PFSK-1 (cell line): Measurements from ENCODE around the gene FAM120B.

Experiments
- FOXP2 ChIP-seq: optimal IDR thresholded peaks from 2 replicates; pipeline ENCODE3; 2011; ENCODE audit warnings: borderline replicate concordance, control low read depth, inconsistent platforms; ENCODE audit not compliant: insufficient read depth; ENCODE audit errors: extremely low read length, extremely low read depth
- POLR2AphosphoS5 ChIP-seq: IDR thresholded peaks from 2 replicates; pipeline ENCODE4 v1.6.1; 2012; ENCODE audit warnings: low read depth, mild to moderate bottlenecking, control low read depth, low read length, moderate library complexity
- SIN3A ChIP-seq: IDR thresholded peaks from 2 replicates; pipeline ENCODE4 v1.6.1; 2012; ENCODE audit warnings: mild to moderate bottlenecking, low read length, moderate library complexity, borderline replicate concordance; ENCODE audit not compliant: insufficient read depth
- TAF1 ChIP-seq: IDR thresholded peaks from 2 replicates; pipeline ENCODE4 v1.6.1; 2012; ENCODE audit warnings: low read length, control low read depth, borderline replicate concordance; ENCODE audit not compliant: insufficient read depth
- TF ChIP-seq, protein P1 (sequence below), 2 experiments: IDR thresholded peaks; 2 replicates each; pipeline versions ENCODE4 v1.6.1 to v1.8.0; 2011 to 2012; ENCODE audit warnings: low read depth in 2 of 2, low read length in 2 of 2, control low read depth in 1 of 2, inconsistent platforms in 1 of 2, mild to moderate bottlenecking in 1 of 2, moderate library complexity in 1 of 2; ENCODE audit not compliant: insufficient read depth in 1 of 2

DNA sequence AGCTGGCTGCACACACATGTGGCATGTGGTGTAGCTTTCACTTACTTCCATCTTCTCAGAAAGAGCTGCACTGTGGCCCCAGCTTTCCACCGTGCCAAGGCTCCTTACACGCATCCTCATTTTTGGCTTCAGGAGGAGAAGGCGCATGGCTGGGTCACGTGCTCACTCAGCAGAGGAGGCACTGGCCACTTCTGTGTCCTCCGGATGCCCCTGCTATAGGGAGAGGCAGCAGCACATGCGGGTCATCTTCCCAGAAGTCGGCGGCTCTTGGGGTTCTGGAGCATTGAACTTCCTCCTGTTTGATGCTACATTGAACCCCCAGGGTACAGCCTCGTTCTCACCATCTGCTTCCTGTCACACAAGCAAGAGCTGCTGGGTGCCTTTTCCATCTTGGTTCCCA, 111.3 kb downstream of the FAM120B start:
- TF ChIP-seq POLR2AphosphoS5 (no peak), TAF1 (no peak), SIN3A (no peak), FOXP2 (no peak)
- TF ChIP-seq, protein P1, sequence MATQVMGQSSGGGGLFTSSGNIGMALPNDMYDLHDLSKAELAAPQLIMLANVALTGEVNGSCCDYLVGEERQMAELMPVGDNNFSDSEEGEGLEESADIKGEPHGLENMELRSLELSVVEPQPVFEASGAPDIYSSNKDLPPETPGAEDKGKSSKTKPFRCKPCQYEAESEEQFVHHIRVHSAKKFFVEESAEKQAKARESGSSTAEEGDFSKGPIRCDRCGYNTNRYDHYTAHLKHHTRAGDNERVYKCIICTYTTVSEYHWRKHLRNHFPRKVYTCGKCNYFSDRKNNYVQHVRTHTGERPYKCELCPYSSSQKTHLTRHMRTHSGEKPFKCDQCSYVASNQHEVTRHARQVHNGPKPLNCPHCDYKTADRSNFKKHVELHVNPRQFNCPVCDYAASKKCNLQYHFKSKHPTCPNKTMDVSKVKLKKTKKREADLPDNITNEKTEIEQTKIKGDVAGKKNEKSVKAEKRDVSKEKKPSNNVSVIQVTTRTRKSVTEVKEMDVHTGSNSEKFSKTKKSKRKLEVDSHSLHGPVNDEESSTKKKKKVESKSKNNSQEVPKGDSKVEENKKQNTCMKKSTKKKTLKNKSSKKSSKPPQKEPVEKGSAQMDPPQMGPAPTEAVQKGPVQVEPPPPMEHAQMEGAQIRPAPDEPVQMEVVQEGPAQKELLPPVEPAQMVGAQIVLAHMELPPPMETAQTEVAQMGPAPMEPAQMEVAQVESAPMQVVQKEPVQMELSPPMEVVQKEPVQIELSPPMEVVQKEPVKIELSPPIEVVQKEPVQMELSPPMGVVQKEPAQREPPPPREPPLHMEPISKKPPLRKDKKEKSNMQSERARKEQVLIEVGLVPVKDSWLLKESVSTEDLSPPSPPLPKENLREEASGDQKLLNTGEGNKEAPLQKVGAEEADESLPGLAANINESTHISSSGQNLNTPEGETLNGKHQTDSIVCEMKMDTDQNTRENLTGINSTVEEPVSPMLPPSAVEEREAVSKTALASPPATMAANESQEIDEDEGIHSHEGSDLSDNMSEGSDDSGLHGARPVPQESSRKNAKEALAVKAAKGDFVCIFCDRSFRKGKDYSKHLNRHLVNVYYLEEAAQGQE (IDR thresholded peaks at IDR 0.05; ENCODE audit: insufficient read depth in 1 of 2, low read depth in 2 of 2, low read length in 2 of 2), result no peak
